ENCODE results near the gene SOWAHC. TPM values are rescaled to one million over a fixed set of nuclear protein-coding genes. Genes with fewer than 3 reads are reported as not detected.

The SOWAHC gene
- total RNA-seq, 1 experiment from 2014 or later, result 21.4 TPM

DNA sequence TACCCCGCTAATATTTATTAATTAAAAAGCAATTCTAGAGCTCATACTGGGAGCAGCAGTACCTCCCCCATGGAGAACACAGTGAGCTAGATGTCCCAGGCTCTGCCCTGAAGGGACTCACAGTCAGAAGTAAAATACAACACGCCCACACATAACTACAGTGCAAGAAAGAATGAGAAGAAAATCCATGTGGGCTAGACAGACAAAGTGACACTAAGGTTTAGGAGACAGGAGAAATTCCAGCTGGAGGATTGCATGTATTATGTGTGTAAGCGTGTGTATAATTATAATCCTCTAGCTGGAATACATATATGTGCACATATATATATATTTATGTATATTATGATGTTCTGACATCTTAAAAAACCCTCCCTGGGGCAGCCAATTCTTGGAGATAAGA is 15.7 kb downstream of the SOWAHC start:
- peaks cover 32% of the 10 kb centered on the region for H3K4me1 Mint-ChIP-seq (ENCODE audit: low read depth, unreplicated experiment)
- no peaks in the 10 kb centered on the region for H3K9me3 Mint-ChIP-seq (ENCODE audit: unreplicated experiment)
- peaks cover 43% of the 10 kb centered on the region for H3K4me1 ChIP-seq
- H3K4me3 ChIP-seq (ENCODE audit: low read depth, low read length), result no peak overlapping the region
- no peaks in the 10 kb centered on the region for H3K27me3 ChIP-seq (replicated peaks; ENCODE audit: control insufficient read depth, insufficient read depth, low read length)
- no TSS peak for BruUV-seq (replicated peaks)
- H3K27ac Mint-ChIP-seq (ENCODE audit: unreplicated experiment), result peak overlapping the region; percentile 53
- POLR2A ChIA-PET, result no interaction called here
- no peaks in the 10 kb centered on the region for H3K36me3 ChIP-seq (ENCODE audit: control insufficient read depth, insufficient read depth, low read length)
- TF ChIP-seq CTCF (IDR thresholded peaks at IDR 0.05; ENCODE audit: insufficient read depth in 1 of 2, low read depth in 1 of 2, low read length in 1 of 2, severe bottlenecking in 1 of 2, unreplicated experiment in 1 of 2), result no peak
- no peak overlapping the region for H3K4me3 Mint-ChIP-seq (ENCODE audit: unreplicated experiment)
- intact Hi-C loops (cut with micrococcal nuclease; ENCODE audit: unreplicated experiment), result no loop called here
- no peaks in the 10 kb centered on the region for H3K36me3 Mint-ChIP-seq (ENCODE audit: insufficient read depth, unreplicated experiment)
- CTCF ChIA-PET, result no interaction called here
- no peaks in the 10 kb centered on the region for H3K27me3 Mint-ChIP-seq (ENCODE audit: insufficient read depth, unreplicated experiment)
- H3K9me3 ChIP-seq, result no peaks in the 10 kb centered on the region
- no peak for DNase-seq

DNA sequence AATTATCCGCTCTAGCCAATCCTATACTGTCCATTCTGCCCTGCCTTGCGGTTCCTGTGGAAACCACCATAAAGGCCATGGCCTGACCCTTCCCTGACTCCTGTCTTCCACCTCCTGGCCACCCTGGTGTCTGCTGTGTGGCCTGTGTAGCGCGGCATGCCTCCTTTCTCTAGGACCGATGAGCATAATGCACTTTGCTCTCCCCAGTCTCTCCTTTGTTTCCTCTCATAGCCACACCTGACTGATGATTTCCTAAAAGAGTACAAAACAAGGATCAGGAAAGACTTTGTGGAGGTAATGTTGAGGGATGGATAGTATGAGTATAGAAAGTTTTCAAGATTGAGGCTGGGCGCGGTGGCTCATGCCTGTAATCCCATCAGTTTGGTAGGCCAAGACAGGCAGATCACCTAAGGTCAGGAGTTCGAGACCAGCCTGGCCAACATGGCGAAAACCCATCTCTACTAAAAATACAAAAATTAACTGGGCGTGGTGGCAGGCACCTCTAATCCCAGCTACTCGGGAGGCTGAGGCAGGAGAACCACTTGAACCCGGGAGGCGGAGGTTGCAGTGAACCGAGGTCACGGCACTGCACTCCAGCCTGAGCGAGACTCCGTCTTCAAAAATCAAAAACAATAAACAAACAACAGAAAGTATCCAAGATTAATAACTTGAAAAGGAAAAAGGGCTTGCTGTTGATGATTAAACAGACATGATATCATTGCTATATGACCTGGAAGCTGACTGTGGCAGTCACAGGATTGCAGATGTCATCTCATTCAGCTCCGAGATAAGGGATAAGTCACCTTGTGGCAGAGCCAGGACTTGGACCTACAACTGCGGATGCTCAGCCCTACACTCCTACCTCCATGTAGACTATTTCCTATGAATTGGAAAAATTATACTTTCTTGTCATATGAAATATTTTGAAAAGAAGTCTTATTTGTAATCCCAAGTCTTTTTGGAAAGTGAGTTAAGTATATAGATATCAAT is 16.6 kb downstream of the SOWAHC start:
- Histone ChIP-seq H3K4me3 (ENCODE audit: low read depth, low read length) (no peak overlapping the region), H3K9me3 (no peaks in the 10 kb centered on the region), H3K36me3 (ENCODE audit: control insufficient read depth, insufficient read depth, low read length) (no peaks in the 10 kb centered on the region), H3K4me1 (peaks cover 43% of the 10 kb centered on the region), H3K27me3 (replicated peaks; ENCODE audit: control insufficient read depth, insufficient read depth, low read length) (no peaks in the 10 kb centered on the region)
- Mint-ChIP-seq H3K9me3 (ENCODE audit: unreplicated experiment) (no peaks in the 10 kb centered on the region), H3K4me3 (ENCODE audit: unreplicated experiment) (no peak overlapping the region), H3K27me3 (ENCODE audit: insufficient read depth, unreplicated experiment) (no peaks in the 10 kb centered on the region), H3K4me1 (ENCODE audit: low read depth, unreplicated experiment) (peaks cover 32% of the 10 kb centered on the region), H3K27ac (ENCODE audit: unreplicated experiment) (peak overlapping the region; percentile 53), H3K36me3 (ENCODE audit: insufficient read depth, unreplicated experiment) (no peaks in the 10 kb centered on the region)
- BruUV-seq (replicated peaks), result no TSS peak
- DNase-seq, result peak; percentile 43 to 65
- POLR2A ChIA-PET, result no interaction called here
- CTCF ChIA-PET, result no interaction called here
- intact Hi-C loops (cut with micrococcal nuclease; ENCODE audit: unreplicated experiment), result no loop called here
- no peak for TF ChIP-seq CTCF (IDR thresholded peaks at IDR 0.05; ENCODE audit: insufficient read depth in 1 of 2, low read depth in 1 of 2, low read length in 1 of 2, severe bottlenecking in 1 of 2, unreplicated experiment in 1 of 2)

DNA sequence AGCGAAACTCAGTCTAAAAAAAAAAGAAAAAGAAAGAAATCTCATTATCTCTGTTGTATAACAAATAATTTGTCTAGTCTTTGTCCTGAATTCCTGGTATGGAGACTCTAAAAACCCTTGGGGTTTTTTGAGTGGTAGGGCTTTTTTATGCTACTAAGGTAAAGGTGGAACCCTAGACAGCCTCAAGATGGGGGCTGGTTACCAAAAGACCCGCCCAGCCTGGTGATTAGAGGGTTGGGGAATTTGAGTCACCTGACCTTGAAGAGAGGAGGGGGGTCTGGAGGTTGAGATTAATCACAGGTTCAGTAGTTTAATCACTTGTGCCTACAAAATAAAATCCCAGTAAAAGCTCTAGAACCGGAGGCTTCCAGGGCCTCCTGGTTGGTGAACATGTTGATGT is 17.6 kb downstream of the SOWAHC start:
- no peaks in the 10 kb centered on the region for H3K27me3 Mint-ChIP-seq (ENCODE audit: insufficient read depth, unreplicated experiment)
- H3K4me1 ChIP-seq, result peaks cover 43% of the 10 kb centered on the region
- CTCF ChIA-PET, result interaction anchor here (1.2 kb wide), 1 partner anchor 31 kb away, joined by 5 read pairs; no protein-coding TSS in a partner anchor
- intact Hi-C loops (cut with micrococcal nuclease; ENCODE audit: unreplicated experiment), result loop anchor here (1.0 kb wide), 1 partner anchor 7 kb away; no protein-coding TSS in a partner anchor
- no peaks in the 10 kb centered on the region for H3K9me3 Mint-ChIP-seq (ENCODE audit: unreplicated experiment)
- H3K4me3 ChIP-seq (ENCODE audit: low read depth, low read length), result no peak overlapping the region
- H3K27me3 ChIP-seq (replicated peaks; ENCODE audit: control insufficient read depth, insufficient read depth, low read length), result no peaks in the 10 kb centered on the region
- peak overlapping the region; percentile 63 for H3K27ac Mint-ChIP-seq (ENCODE audit: unreplicated experiment)
- BruUV-seq (replicated peaks), result no TSS peak
- H3K9me3 ChIP-seq, result no peaks in the 10 kb centered on the region
- TF ChIP-seq CTCF (IDR thresholded peaks at IDR 0.05; ENCODE audit: insufficient read depth in 1 of 2, low read depth in 1 of 2, low read length in 1 of 2, severe bottlenecking in 1 of 2, unreplicated experiment in 1 of 2), result no peak
- POLR2A ChIA-PET, result interaction anchor here (1.2 kb wide), 1 partner anchor 17 kb away, joined by 4 read pairs; no protein-coding TSS in a partner anchor
- DNase-seq, result peak in 1 of 2 experiments; percentile 40
- no peaks in the 10 kb centered on the region for H3K36me3 ChIP-seq (ENCODE audit: control insufficient read depth, insufficient read depth, low read length)
- peak overlapping the region; percentile 19 for H3K4me3 Mint-ChIP-seq (ENCODE audit: unreplicated experiment)
- H3K36me3 Mint-ChIP-seq (ENCODE audit: insufficient read depth, unreplicated experiment), result no peaks in the 10 kb centered on the region
- peaks cover 32% of the 10 kb centered on the region for H3K4me1 Mint-ChIP-seq (ENCODE audit: low read depth, unreplicated experiment)

Measured in Caco-2 (cell line).